Anterior cingulate cortex (tissue), 58 donors: ENCODE data around the gene NID2.

ENCODE experiments used
- DNase-seq, 58 donors: peaks; one replicate each; lab custom pipeline; 2025; lab: John Stamatoyannopoulos, UW

The NID2 gene

GRCh38 chr14:52032204-52032801, 36.6 kb downstream of the NID2 start:
- no peak for DNase-seq

- DNase-seq = no peak
These were observed 37.1 kb downstream of the NID2 start for GRCh38 chr14:52031781-52032180.

DNA sequence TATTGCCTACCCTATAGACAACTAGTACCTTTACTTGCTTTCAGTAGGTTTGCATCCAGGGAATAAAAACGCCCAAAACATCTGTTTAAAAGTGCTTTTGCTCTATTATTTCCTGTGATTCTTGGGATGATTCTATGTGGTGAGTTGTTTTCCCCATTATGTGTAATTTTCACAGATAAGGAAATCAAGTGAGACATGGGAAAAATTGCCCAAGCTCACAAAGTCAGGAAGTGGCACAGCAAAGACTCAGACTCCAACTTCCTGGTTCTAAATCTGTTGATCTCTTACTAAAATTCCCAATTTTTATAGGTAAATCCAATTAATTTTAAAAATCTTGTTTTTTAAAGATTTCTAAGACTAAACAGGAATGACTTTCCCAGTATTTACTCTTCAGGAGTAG, 39.0 kb downstream of the NID2 start:
- DNase-seq = no peak

DNA sequence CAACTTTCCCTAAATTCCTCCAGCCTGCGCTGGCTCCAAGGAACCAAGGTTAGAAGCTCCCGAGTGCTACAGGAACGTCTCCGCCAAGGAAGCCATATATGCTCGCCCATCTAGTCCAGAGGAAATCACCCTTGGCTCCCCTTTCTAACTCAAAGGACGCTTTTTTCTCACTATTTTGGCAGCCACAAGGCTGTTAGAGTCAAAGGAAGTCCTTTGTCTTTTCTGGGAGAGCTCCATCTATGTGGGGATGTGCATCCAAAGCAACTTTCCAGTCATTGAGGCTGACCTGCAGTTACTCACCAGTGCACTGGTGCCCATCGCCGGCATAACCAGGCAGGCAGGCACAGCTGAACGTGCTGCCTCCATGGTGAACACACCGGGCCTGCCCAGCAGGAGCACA, 42.0 kb downstream of the NID2 start:
- DNase-seq = peak in 13 of 58 donors; percentile 19 to 67 (median 36)

- peak in 5 of 58 donors; percentile 12 to 20 (median 15) for DNase-seq
These were observed 42.7 kb downstream of the NID2 start for GRCh38 chr14:52026017-52026660.

DNA sequence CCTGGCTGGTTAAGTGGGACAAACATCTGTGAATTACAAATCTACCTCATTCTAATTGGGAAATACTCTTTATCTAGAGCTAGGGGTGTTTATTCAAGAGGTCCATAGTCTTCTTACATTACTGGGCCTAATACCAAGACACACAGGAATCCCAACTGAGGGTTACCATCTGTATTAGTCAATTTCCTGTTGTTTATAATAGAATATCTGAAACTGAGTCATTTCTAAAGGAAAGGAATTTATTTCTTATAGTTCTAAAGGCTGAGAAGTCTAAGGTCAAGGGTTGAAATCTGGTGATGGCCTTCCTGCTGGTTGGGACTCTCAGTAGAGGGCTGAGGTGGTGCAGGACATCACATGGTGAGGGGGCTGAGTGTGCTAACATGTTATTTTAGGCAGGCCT, 43.5 kb downstream of the NID2 start:
- no peak for DNase-seq

- peak in 7 of 58 donors; percentile 10 to 70 (median 25) for DNase-seq
These were observed 45.3 kb downstream of the NID2 start for GRCh38 chr14:52023518-52023917.

GRCh38 chr14:52021957-52022600, 46.8 kb downstream of the NID2 start:
- no peak for DNase-seq

GRCh38 chr14:52020866-52021717, 47.8 kb downstream of the NID2 start:
- no peak for DNase-seq

GRCh38 chr14:52020161-52020714, 48.6 kb downstream of the NID2 start:
- DNase-seq = no peak

- no peak for DNase-seq
These were observed 49.9 kb downstream of the NID2 start for GRCh38 chr14:52018970-52019369.

GRCh38 chr14:52018252-52018651, 50.6 kb downstream of the NID2 start:
- DNase-seq = no peak

- peak in 37 of 58 donors; percentile 7 to 72 (median 46) for DNase-seq
These were observed 53.3 kb downstream of the NID2 start for GRCh38 chr14:52015411-52016030.

- DNase-seq = peak in 32 of 58 donors; percentile 14 to 75 (median 43)
These were observed 54.1 kb downstream of the NID2 start for GRCh38 chr14:52014601-52015267.

GRCh38 chr14:52013984-52014600, 54.8 kb downstream of the NID2 start:
- DNase-seq = peak in 3 of 58 donors; percentile 13 to 28 (median 22)

- no peak for DNase-seq
These were observed 56.2 kb downstream of the NID2 start for GRCh38 chr14:52012635-52013034.

DNA sequence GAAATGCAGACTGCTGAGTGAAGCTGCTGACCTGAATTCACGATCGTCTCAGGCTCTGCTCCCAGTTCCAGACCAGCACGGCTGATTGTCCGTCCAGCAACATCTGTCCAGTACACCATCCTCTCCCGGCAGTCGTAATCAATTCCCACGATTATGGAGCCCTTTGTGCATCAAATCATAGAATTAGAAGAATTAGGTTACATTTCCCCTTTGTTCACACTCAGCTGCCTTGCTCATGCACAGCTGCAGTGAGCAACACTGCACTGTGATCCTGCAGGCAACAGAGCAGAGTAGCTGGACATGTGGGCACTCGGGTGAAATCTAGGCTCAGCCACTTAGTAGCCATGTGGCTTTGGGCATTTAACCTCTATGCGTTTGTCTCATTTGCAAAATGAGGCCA, 57.3 kb downstream of the NID2 start:
- DNase-seq = peak in 17 of 58 donors; percentile 11 to 50 (median 23)

GRCh38 chr14:52010173-52010693, 58.6 kb downstream of the NID2 start:
- DNase-seq = no peak

DNA sequence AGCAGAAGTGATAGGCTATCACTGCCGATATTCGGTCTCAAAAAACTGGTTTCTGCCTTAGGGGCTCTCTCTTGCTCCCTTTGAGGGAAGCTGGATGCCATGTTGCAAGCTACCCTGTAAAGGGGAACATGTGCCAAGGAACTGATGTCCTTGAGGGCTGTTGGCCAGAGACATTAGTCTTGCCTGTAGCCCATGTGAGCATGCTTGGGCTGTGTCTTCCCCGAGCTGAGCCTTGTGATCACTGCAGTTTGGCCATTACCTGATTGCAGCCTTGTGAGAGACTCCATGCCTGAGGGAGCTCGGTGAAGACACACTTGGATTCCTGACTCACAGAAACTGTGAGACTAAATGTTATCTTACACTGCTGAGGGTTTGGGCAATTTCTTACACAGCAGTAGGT, 60.7 kb downstream of the NID2 start:
- DNase-seq = no peak
